Neural progenitor cell (in vitro differentiated cells): Measurements from ENCODE around the gene TNN. TPM values are rescaled to one million over a fixed set of nuclear protein-coding genes. Genes with fewer than 3 reads are reported as not detected.
A peak's percentile ranks its signal among the peaks of the same experiment; 100 is the strongest.

Experiments
- DNase-seq: peaks from one replicate; pipeline ENCODE4 v3.0.0-alpha.2; 2016; ENCODE audit warnings: low spot score
- H2AFZ ChIP-seq: fragments of 200-600 bp; sonication (generic); replicated peaks from 2 replicates; pipeline ENCODE4 v1.6.1; 2016; ENCODE audit warnings: antibody characterized with exemption
- H3F3A ChIP-seq: fragments of 200-600 bp; sonication (generic); 2 replicates; pipeline ENCODE4 v1.6.1; 2016; ENCODE audit warnings: antibody characterized with exemption, low read depth
- H3K27ac ChIP-seq: fragments of 200-600 bp; sonication (generic); 2 replicates; pipeline ENCODE4 v1.5.1; 2016; ENCODE audit warnings: mild to moderate bottlenecking
- H3K27me3 ChIP-seq: fragments of 200-600 bp; sonication (generic); 2 replicates; pipeline ENCODE4 v1.6.1; 2016; ENCODE audit warnings: mild to moderate bottlenecking, moderate library complexity
- H3K36me3 ChIP-seq: fragments of 200-600 bp; sonication (generic); 2 replicates; pipeline ENCODE4 v1.5.1; 2016
- H3K4me1 ChIP-seq: fragments of 200-600 bp; sonication (generic); 2 replicates; pipeline ENCODE4 v1.6.1; 2016; ENCODE audit warnings: mixed run types
- H3K4me2 ChIP-seq: fragments of 200-600 bp; sonication (generic); 2 replicates; pipeline ENCODE4 v1.6.1; 2016
- H3K4me3 ChIP-seq: fragments of 200-600 bp; sonication (generic); 2 replicates; pipeline ENCODE4 v1.5.1; 2016
- H3K79me2 ChIP-seq: fragments of 200-600 bp; sonication (generic); 2 replicates; pipeline ENCODE4 v1.6.1; 2016; ENCODE audit warnings: low read depth
- H3K9ac ChIP-seq: fragments of 200-600 bp; sonication (generic); 2 replicates; pipeline ENCODE4 v1.6.1; 2016
- H3K9me3 ChIP-seq: fragments of 200-600 bp; sonication (generic); 2 replicates; pipeline ENCODE4 v1.5.1; 2016; ENCODE audit warnings: low read depth
- H4K20me1 ChIP-seq: fragments of 200-600 bp; sonication (generic); 2 replicates; pipeline ENCODE4 v1.6.1; 2016; ENCODE audit warnings: low read depth
- H3K27ac Mint-ChIP-seq: 3 replicates; pipeline ENCODE4 v1.8.0; 2021; ENCODE audit warnings: mixed read lengths
- H3K27me3 Mint-ChIP-seq: 2 replicates; pipeline ENCODE4 v1.8.0; 2022; ENCODE audit warnings: low read depth, mild to moderate bottlenecking, inconsistent platforms, moderate library complexity, mixed read lengths; ENCODE audit not compliant: insufficient read depth
- H3K36me3 Mint-ChIP-seq: 3 replicates; pipeline ENCODE4 v1.8.0; 2021; ENCODE audit warnings: mixed read lengths
- H3K4me1 Mint-ChIP-seq: 3 replicates; pipeline ENCODE4 v1.8.0; 2021; ENCODE audit warnings: mixed read lengths
- H3K4me3 Mint-ChIP-seq: 3 replicates; pipeline ENCODE4 v1.8.0; 2021; ENCODE audit warnings: mild to moderate bottlenecking, moderate library complexity, mixed read lengths
- H3K9me3 Mint-ChIP-seq: 3 replicates; pipeline ENCODE4 v1.8.0; 2020; ENCODE audit warnings: mixed read lengths
- CTCF ChIP-seq: fragments of 200-600 bp; sonication (generic); IDR thresholded peaks from 2 replicates; pipeline ENCODE4 v1.5.1; 2017; ENCODE audit warnings: antibody characterized with exemption, mild to moderate bottlenecking
- EZH2 ChIP-seq: fragments of 200-600 bp; sonication (generic); IDR thresholded peaks from 2 replicates; pipeline ENCODE4 v1.6.1; 2017; ENCODE audit warnings: antibody characterized with exemption, mild to moderate bottlenecking, moderate library complexity
- EZH2phosphoT487 ChIP-seq: fragments of 200-600 bp; sonication (generic); IDR thresholded peaks from 2 replicates; pipeline ENCODE4 v1.6.1; 2017; ENCODE audit warnings: antibody characterized with exemption
- total RNA-seq: library from RNA; depleted of rRNA; stranded (reverse); fragments of >200 nt; gene quantifications from 2 replicates; pipeline ENCODE4 v1.2.3, GENCODE V29; 2015; ENCODE audit warnings: low replicate concordance

TNN gene
- total RNA-seq, 1 donor from 2014 or later, result not detected

GRCh38 chr1:175182201-175182746 lies 114.6 kb downstream of the TNN start:
- Histone ChIP-seq H3K9ac (no peak overlapping the region), H3F3A (no peaks in the 10 kb centered on the region), H3K4me3 (no peak overlapping the region), H3K4me2 (no peak overlapping the region), H2AFZ (no peak overlapping the region), H3K27me3 (no peaks in the 10 kb centered on the region), H3K36me3 (no peaks in the 10 kb centered on the region), H3K4me1 (no peaks in the 10 kb centered on the region), H3K9me3 (no peaks in the 10 kb centered on the region), H3K27ac (no peak overlapping the region), H3K79me2 (no peaks in the 10 kb centered on the region), H4K20me1 (no peaks in the 10 kb centered on the region)
- Mint-ChIP-seq H3K4me3 (no peak overlapping the region), H3K9me3 (no peaks in the 10 kb centered on the region), H3K27ac (no peak overlapping the region), H3K27me3 (peaks cover 4% of the 10 kb centered on the region), H3K36me3 (no peaks in the 10 kb centered on the region), H3K4me1 (no peaks in the 10 kb centered on the region)
- TF ChIP-seq EZH2 (no peak), EZH2phosphoT487 (no peak), CTCF (no peak)
- no peak for DNase-seq

DNA sequence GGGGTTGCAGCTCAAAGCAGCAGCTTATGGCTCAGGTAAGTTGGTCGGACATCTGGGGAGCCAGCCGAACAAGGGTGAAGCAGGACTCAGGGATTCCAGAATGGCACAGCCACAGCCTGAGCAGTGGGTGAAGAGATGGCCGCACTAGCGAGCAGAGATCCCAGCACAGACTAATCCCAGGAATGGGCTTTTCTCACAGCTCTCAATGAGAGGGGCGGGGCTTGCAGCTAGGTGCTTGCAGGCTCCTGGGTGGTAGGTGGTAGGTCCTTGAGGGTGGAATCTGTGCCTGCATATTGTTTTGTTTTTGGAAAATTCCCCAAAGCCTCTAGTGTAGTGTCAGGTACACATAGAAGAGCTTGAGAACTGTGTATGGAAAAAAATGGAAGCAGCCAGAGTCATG lies 116.0 kb downstream of the TNN start:
- Histone ChIP-seq H2AFZ (peak overlapping the region; percentile 26), H3K27ac (no peak overlapping the region), H3K79me2 (no peaks in the 10 kb centered on the region), H3K4me3 (no peak overlapping the region), H3K36me3 (no peaks in the 10 kb centered on the region), H3K9me3 (no peaks in the 10 kb centered on the region), H3K27me3 (no peaks in the 10 kb centered on the region), H3K4me1 (no peaks in the 10 kb centered on the region), H3K4me2 (no peak overlapping the region), H3K9ac (no peak overlapping the region), H3F3A (no peaks in the 10 kb centered on the region), H4K20me1 (no peaks in the 10 kb centered on the region)
- no peak overlapping the region for H3K27ac Mint-ChIP-seq
- peaks cover 4% of the 10 kb centered on the region for H3K27me3 Mint-ChIP-seq
- DNase-seq, result peak; percentile 30
- H3K36me3 Mint-ChIP-seq, result no peaks in the 10 kb centered on the region
- no peaks in the 10 kb centered on the region for H3K9me3 Mint-ChIP-seq
- TF ChIP-seq EZH2phosphoT487 (no peak), EZH2 (no peak), CTCF (no peak)
- H3K4me3 Mint-ChIP-seq, result no peak overlapping the region
- H3K4me1 Mint-ChIP-seq, result no peaks in the 10 kb centered on the region

GRCh38 chr1:175185903-175186302 lies 118.3 kb downstream of the TNN start:
- no peaks in the 10 kb centered on the region for H3K36me3 Mint-ChIP-seq
- no peaks in the 10 kb centered on the region for H3K9me3 Mint-ChIP-seq
- Histone ChIP-seq H3K36me3 (no peaks in the 10 kb centered on the region), H3K9ac (no peak overlapping the region), H3K4me3 (no peak overlapping the region), H3K27ac (no peak overlapping the region), H3K4me1 (no peaks in the 10 kb centered on the region), H4K20me1 (no peaks in the 10 kb centered on the region), H3K79me2 (no peaks in the 10 kb centered on the region), H3K27me3 (peaks cover 15% of the 10 kb centered on the region), H2AFZ (no peak overlapping the region), H3F3A (no peaks in the 10 kb centered on the region), H3K4me2 (no peak overlapping the region), H3K9me3 (no peaks in the 10 kb centered on the region)
- peaks cover 15% of the 10 kb centered on the region for H3K27me3 Mint-ChIP-seq
- TF ChIP-seq EZH2, result no peak
- TF ChIP-seq CTCF, result no peak
- TF ChIP-seq EZH2phosphoT487, result no peak
- no peak for DNase-seq
- no peak overlapping the region for H3K27ac Mint-ChIP-seq
- no peaks in the 10 kb centered on the region for H3K4me1 Mint-ChIP-seq
- no peak overlapping the region for H3K4me3 Mint-ChIP-seq
